Endothelial cell (in vitro differentiated cells): Measurements from ENCODE around the gene SKI. TPM values are rescaled to one million over a fixed set of nuclear protein-coding genes. Genes with fewer than 3 reads are reported as not detected.
A peak's percentile ranks its signal among the peaks of the same experiment; 100 is the strongest.

Experiments
- DNase-seq: peaks from one replicate; pipeline ENCODE4 v3.0.0; 2021; ENCODE audit warnings: low spot score
- H3K27ac Mint-ChIP-seq: one replicate; pipeline ENCODE4 v1.8.0; 2021; ENCODE audit warnings: mixed read lengths, inconsistent platforms; ENCODE audit not compliant: unreplicated experiment
- H3K27me3 Mint-ChIP-seq: one replicate; pipeline ENCODE4 v1.8.0; 2021; ENCODE audit warnings: mild to moderate bottlenecking, moderate library complexity, mixed read lengths, inconsistent platforms; ENCODE audit not compliant: unreplicated experiment
- H3K36me3 Mint-ChIP-seq: one replicate; pipeline ENCODE4 v1.8.0; 2021; ENCODE audit warnings: mild to moderate bottlenecking, low read depth, mixed read lengths, inconsistent platforms; ENCODE audit not compliant: unreplicated experiment
- H3K4me1 Mint-ChIP-seq: one replicate; pipeline ENCODE4 v1.8.0; 2021; ENCODE audit warnings: mild to moderate bottlenecking, mixed read lengths, inconsistent platforms; ENCODE audit not compliant: unreplicated experiment
- H3K4me3 Mint-ChIP-seq: one replicate; pipeline ENCODE4 v1.8.0; 2021; ENCODE audit warnings: mild to moderate bottlenecking, mixed read lengths, inconsistent platforms; ENCODE audit not compliant: unreplicated experiment
- H3K9me3 Mint-ChIP-seq: one replicate; pipeline ENCODE4 v1.8.0; 2021; ENCODE audit warnings: mixed read lengths, inconsistent platforms; ENCODE audit not compliant: unreplicated experiment
- total RNA-seq: library from RNA; stranded (reverse); fragmentation: NEBNext Ultra II Directional; extraction: Animal tissue kit (Norgen Biotek cat#: 25700); gene quantifications from one replicate; pipeline ENCODE4 v1.2.1, GENCODE V29; 2021; ENCODE audit not compliant: unreplicated experiment
- TF ChIP-seq, protein P1 (sequence below): fragments of 200-600 bp; sonication (generic); IDR thresholded peaks from one replicate; pipeline ENCODE4 v1.5.0; 2021; ENCODE audit warnings: antibody characterized with exemption; ENCODE audit not compliant: unreplicated experiment

The SKI gene
- total RNA-seq, 1 donor from 2014 or later = 73.3 TPM

DNA sequence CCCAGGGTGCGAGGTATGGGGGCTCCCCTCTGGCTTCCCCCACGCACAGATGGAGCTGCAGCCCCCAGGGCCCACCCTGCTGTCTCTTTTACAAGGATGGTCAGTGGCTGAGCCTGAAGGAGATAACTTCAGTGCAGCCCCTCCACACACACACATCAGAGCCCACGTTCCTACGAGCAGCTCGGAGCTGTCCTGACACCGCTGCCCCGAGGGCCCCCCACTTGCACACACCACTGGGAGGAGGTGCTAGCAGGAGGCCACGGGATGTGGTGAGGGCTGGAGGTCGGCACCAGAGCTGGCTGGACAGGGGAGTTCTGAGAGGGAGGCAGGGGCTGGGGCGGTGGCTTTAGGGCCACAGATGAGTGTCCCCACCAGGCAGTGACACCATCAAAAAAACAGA is 109.4 kb downstream of the SKI start:
- no peak for DNase-seq
- no peak overlapping the region for H3K27ac Mint-ChIP-seq
- no peak overlapping the region for H3K4me3 Mint-ChIP-seq
- TF ChIP-seq, protein P1, sequence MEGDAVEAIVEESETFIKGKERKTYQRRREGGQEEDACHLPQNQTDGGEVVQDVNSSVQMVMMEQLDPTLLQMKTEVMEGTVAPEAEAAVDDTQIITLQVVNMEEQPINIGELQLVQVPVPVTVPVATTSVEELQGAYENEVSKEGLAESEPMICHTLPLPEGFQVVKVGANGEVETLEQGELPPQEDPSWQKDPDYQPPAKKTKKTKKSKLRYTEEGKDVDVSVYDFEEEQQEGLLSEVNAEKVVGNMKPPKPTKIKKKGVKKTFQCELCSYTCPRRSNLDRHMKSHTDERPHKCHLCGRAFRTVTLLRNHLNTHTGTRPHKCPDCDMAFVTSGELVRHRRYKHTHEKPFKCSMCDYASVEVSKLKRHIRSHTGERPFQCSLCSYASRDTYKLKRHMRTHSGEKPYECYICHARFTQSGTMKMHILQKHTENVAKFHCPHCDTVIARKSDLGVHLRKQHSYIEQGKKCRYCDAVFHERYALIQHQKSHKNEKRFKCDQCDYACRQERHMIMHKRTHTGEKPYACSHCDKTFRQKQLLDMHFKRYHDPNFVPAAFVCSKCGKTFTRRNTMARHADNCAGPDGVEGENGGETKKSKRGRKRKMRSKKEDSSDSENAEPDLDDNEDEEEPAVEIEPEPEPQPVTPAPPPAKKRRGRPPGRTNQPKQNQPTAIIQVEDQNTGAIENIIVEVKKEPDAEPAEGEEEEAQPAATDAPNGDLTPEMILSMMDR = no peak
- H3K9me3 Mint-ChIP-seq = no peaks in the 10 kb centered on the region
- H3K27me3 Mint-ChIP-seq = peaks cover 11% of the 10 kb centered on the region
- H3K36me3 Mint-ChIP-seq = no peaks in the 10 kb centered on the region
- H3K4me1 Mint-ChIP-seq = no peaks in the 10 kb centered on the region

DNA sequence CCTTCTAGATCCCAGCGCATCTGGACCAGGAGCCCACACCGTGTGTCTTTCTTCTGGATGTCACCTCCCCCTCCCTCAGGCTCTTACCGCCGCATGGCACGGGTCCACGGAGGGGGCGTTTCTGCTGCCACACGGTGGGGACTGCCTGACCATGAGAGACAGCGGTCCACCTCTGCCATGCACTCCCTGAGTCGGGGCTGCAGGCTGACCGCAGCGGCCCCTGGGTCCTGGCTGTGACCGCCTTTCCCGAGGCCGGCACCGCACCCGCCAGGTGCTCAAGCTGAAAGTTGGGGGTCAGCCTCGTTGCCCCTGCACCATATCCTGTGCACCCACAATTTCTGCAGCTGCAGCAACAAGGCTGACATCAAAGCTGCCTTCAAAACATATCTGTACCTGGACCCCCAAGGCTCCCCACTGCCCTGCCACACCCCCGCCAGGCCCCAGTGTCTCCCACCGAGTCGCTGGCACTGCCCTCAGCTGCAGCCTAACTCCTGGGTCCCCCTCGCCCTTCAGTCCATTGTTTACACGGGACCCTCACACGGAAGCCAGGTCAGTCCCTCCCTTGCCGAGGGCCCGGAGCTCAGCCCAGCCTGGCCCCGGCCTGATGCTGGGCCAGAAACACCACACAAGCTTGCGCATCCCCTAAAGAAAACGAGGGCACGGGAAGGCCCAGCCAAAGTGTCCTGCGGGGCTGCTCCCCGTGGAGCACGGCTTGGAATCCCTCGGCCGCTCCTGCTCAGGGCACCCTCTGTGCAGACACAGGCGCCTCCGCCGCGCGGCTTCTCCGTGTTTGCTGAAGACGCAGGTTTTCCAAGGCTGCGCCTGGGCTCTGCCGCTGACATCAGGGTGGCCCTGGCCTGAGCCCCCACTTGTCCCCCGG is 111.3 kb downstream of the SKI start:
- TF ChIP-seq, protein P1 = no peak

DNA sequence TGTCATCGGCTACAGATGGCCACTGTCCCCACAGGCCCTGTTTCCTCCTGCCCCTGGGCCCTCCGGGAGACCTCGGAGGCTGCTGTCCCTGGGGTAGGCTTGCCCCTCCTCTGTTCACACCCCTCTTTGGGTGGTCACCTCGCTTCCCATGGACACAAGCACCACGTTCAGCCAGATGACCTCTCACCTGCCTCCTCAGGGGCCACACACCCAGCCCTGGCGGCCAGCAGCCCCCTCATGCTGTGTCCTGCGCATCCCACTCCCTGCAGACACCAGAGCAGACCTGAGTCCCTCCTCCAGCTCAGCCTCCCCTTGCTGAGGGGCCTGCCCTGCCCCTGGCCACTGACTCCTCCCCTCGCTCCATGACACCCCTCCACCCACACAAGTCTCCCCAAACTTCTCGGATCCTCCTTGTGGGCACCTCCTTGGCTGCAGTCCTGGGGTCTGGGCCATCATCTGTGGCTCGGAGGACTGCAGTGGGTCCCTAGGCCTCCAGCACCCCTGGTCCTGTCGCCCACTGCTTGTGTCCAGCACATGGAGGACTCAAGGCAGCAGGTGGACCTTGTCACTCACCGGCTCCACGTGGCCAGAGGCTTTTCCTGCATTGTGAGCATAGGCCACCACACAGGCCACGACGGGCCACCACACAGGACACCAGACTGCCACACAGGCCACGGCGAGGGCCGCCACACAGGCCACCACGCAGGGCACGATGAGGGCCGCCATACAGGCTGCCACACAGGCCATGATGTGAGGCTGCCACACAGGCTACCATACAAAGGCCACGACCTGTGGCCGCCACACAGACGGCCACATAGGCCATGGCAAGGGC is 112.2 kb downstream of the SKI start:
- H3K4me3 Mint-ChIP-seq = no peak overlapping the region
- TF ChIP-seq, protein P1 = no peak
- H3K4me1 Mint-ChIP-seq = no peaks in the 10 kb centered on the region
- H3K36me3 Mint-ChIP-seq = no peaks in the 10 kb centered on the region
- H3K27me3 Mint-ChIP-seq = peaks cover 9% of the 10 kb centered on the region
- DNase-seq = no peak
- no peaks in the 10 kb centered on the region for H3K9me3 Mint-ChIP-seq
- H3K27ac Mint-ChIP-seq = no peak overlapping the region

More for the DNA sequence above, 111.3 kb downstream of the SKI start:
- Mint-ChIP-seq H3K4me1 (no peaks in the 10 kb centered on the region), H3K4me3 (no peak overlapping the region), H3K27me3 (peaks cover 9% of the 10 kb centered on the region), H3K36me3 (no peaks in the 10 kb centered on the region), H3K9me3 (no peaks in the 10 kb centered on the region), H3K27ac (no peak overlapping the region)
- DNase-seq = no peak

DNA sequence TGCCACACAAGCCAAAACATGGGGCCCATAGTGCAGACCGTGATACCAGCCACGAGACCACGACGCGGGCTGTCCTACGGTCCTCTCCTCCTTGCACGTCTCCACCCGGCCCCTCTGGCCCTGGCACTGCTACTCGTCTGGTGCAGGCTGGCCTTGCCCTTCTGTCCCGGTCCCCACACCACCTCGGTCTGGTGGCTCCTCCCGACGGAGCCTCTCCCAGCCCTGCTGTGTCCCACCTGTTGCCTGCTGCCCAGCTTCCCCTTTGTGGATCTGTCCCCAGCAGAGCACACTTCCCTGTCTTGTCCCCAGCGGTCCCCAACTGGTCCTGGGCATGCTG is 112.8 kb downstream of the SKI start:
- TF ChIP-seq, protein P1 = no peak
- H3K36me3 Mint-ChIP-seq = no peaks in the 10 kb centered on the region
- H3K4me3 Mint-ChIP-seq = no peak overlapping the region
- no peaks in the 10 kb centered on the region for H3K9me3 Mint-ChIP-seq
- no peaks in the 10 kb centered on the region for H3K4me1 Mint-ChIP-seq
- peaks cover 9% of the 10 kb centered on the region for H3K27me3 Mint-ChIP-seq
- peak overlapping the region; percentile 57 for H3K27ac Mint-ChIP-seq
- no peak for DNase-seq
